NCI-H82 treated with DMSO at 0.1 percent for 48 hours (cell line): ENCODE measurements around the gene FAAP20.
"Not testable (repeated sequence)": the region's sequence is repeated elsewhere in the genome, so short reads cannot be mapped to it uniquely, and the experiment has no call there.

ENCODE experiments used
- DNase-seq: peaks from one replicate; lab custom pipeline; 2025; ENCODE audit not compliant: unreplicated experiment; lab: John Stamatoyannopoulos, UW

The FAAP20 gene

DNA sequence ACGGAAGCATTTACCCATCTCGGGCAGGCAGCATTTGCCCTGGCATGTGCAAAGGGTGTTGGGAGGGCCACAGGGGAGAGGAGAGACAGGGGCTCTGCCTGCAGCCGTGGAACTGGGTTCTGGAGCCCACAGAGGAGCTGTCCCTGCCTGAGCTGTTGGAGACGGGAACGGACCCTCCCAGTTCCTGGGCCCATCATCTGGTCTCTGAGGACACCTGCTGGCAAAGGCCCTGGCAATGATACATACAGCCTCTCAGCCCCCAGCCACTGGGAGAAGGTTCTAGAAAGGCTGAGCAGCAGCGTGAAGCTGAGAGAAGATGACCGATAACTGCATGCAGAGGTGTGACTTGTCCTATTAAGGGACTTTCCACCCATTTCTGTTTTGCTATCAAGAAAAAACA, 31.4 kb downstream of the FAAP20 start:
- no peak for DNase-seq

DNA sequence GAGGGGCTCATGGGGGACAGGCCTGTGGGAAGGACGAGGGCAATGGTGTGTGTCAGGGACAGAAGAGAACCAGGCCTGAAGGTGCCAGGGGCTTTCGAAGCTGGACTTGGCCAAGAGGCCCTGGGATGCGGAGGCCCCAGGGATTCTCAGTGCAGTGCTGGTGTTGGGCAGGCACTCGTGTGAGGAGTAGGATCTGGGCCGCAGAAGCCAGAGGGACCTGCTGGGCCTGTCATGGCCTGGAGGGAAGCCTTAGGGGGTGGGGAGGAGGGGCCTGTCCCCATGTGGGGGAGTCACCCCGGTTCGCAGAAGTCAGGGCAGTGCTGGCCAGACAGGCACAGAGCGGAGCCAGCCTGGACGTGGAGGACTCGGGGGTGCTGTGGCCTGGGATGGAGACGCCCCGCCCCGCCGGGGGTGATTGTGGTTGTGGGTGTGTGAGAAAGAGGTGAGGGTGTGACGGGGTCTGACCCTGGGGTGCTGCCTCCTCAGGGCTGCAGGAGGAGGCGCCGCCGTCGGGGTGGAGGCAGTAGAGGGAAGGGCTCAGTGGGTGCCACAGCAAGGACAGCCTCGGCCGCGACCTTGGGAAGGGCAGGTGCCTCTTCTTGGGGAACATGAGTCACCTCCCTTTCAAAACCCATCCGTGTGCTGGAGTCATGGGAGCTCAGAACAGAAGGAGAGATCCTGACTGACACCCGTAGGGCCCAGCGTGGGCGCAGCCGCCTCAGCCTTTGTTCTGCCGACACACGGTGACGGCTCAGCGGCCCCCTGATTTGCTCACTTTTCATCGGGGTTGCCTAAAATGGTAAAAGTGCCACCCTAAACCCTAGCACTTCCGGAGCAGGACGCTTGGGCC, 33.9 kb downstream of the FAAP20 start:
- DNase-seq: no peak

DNA sequence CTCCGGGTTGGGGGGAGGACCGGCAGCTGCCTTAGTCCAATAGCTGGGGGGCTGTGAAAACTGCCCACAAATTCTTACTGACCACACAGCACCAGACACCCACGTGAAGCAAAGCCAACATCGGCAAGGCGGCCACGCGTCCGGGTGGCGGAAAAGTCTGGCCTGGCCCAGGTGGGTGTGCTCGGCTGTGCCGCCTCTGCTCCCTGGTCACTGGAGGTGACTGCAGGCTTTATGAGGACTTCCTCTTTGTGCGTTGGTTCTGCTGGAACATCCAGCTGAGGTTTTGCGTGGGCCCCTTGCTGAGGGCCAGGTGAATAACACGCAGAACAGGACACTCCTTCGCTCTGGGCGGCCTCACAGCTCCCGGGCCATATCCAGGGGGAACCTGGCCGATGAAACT, 35.4 kb downstream of the FAAP20 start:
- no peak for DNase-seq

DNA sequence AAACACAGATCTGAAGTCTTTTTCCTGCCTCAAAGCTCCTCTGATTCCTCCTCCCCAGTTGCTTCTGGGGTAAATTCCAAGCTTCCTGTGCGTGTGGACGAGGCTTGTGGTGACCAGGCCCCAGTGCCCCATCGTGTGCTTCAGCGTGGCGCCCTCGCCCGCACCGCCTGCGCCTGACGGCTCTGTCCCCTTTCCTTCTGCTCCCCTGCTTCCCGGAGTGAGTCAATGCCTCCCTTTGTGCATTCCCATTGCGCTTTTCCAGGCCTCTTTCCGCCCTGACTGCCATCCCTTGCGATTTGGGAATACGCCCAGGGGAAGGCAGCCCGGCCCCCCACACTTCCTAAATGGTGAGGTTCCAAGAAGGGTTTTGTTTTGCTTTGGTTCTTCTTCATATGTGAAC, 36.3 kb downstream of the FAAP20 start:
- no peak for DNase-seq

DNA sequence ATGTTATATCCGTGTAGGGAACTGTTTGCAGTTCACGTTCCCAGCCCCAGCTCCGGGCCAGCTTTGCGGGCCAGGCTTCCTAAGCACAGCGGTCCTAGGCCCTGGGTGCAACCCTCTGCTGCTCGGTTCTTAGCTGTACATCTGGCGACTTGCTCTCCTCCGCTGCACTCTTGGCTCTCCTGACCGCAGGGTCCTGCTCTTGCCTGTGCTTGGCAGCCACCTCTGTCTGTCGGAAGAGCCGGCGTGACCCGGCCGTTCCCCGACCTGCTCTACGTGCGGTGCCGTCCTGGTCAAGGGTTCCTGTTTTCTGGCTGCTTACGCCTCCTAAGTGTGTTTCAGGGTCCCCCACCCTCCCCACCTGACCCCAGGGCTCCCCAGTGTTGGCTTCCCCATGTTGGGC, 36.7 kb downstream of the FAAP20 start:
- DNase-seq: no peak

DNA sequence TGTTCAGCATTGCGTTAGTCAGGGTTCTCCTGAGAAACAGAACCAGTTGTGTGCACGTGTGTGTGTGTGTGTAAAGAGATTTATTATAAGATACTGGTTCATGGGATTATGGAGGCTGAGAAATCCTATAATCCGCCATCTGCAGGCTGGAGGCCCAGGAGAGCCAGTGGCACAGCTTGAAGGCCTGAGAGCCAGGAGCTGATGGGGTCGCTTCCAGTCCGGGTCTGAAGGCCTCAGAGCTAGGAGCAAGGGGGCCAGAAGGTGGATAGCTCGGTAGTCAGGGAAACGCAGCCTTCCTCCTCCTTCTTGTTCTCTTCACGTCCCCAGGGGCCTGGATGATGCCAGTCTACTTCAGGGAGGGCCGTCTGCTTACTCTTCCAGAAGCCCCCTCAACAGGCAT, 37.7 kb downstream of the FAAP20 start:
- DNase-seq: peak; percentile 94

DNA sequence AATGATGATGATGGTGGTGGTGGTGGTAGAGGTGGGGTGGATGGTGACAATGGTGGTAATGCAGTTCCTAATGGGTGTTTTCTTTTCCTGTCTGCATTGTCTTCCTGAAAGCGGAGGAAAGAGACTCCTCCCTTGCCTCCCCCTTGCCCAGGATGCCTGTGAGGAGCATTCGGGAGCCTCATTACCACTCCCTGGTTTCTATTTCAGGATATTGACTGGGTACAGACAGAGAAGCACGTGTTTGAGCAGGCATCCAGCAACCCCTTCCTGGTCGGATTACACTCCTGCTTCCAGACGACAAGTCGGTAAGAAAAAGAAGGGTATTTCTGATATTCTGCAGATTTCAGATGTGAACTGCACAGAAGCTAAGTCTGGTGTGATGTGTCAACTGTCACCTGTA, 38.8 kb downstream of the FAAP20 start:
- DNase-seq: no peak

DNA sequence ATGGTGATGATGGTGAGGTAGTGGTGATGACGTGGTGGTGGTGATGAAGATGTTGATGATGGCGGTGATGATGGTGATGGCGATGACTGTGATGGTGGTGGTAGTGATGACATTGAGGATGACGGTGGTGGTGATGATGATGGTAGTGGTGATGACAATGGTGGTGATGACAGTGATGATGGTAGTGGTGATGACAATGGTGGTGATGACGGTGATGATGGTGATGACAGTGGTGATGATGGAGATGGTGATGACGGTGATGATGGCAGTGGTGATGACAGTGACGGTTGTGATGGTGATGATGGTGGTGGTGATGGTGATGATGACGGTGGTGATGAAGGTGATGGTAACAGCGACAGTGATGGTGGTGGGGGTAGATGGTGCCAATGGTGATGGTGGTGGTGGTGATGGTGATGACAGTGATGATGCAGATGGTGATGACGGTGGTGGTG, 39.4 kb downstream of the FAAP20 start:
- DNase-seq: no peak

DNA sequence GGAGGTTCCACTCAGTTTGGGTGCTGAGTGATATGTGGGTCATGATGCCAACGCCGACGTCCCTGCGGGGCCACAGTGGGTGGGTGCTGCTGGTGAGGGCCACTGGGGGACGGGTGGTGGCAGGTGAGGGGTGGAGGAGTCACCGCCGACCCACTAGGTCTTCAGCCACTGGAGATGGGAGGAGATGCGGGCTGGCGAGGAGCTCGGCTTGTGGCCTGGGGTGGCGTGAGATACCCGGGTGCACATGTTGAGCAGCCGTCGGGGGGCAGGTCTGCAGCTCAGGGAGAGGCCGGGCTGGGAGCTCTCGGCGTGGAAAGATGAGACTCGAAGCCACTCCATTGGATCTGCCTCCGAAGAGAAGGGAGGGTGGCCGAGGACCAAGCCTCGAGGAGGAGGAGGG, 40.5 kb downstream of the FAAP20 start:
- no peak for DNase-seq

DNA sequence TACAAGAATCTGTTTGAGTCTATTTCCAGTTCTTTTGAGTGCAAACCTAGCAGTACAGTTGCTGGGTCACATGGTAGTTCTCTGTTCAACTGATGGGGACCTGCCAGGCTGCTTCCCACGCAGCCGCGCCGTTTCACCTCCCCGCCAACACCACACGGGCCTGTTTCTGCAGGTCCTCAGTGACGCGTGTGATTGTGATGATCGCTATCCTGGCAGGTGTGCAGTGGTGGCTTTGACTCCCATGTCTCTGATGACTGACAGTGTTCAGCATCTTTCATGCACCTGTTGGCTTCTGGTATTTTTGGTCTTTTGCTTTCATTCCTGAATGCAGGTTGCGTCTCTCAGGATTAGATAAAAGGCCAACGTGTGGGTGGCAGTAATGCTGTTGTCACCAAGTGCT, 41.6 kb downstream of the FAAP20 start:
- DNase-seq: no peak

DNA sequence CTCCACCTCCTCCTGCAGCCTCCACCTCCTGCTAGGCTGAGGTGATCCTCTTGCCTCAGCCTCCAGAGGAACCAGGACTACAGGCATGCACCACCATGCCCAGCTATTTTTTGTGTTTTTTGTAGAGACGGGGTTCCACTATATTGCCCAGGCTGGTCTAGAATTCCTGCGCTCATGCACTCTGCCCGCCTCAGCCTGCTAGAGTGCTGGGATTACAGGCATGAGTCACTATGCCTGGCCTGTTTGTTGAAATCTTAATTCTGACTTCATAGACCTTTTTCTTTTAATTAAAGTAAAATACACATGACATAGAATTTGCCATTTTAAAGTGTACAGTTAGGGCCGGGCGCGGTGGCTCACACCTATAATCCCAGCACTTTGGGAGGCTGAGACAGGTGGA, 42.7 kb downstream of the FAAP20 start:
- DNase-seq: no peak

DNA sequence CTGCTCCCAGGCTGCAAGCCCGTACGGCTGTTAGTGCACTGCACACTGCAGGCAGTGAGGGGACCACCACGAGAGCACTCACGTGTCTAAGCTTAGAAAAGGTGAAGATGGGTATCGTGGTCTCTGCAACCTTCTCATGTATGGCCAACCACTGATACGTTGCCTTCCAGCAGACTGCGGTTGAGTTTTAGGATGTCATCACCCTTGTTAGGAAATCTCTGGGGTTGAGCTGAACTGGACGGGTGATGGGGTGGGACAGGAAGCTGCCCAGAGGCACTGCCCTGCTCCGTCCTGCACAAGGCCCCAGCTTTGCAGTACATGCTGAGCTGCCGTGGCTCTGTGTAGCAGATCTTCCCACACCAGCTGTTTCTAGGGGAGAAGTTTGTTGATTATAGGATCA, 43.3 kb downstream of the FAAP20 start:
- DNase-seq: no peak

DNA sequence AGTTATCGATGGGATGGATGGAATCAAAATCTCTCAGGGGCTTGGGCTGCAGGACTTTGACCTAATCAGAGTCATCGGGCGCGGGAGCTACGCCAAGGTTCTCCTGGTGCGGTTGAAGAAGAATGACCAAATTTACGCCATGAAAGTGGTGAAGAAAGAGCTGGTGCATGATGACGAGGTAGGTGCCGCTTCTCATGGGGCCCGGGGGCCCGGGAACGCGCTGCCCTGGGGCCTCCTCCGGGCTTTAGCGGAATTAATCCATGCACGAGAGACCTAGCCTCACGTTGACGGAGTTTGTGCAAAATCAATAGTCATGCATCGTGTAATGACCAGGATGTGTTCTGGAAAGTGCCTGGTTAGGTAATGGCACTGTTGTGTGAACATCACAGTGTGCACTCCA, 43.8 kb downstream of the FAAP20 start:
- no peak for DNase-seq

DNA sequence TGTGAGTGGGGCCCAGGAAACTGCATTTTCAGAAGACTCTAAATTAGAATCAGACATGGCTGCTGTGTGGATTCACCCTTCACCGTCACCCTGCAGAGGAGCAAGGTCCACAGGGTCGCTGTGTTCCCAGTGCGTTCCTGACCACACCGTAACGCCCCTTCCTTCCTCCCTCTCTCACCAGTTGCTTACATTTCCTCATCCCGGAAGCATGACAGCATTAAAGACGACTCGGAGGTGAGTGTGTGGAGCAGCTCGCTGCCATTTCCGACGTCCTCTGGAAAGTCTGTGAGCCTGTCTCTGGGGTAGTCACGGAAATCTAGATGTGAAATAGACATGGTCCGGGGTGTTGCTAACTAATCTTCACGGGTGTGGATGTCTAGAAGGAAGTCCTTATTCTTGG, 45.9 kb downstream of the FAAP20 start:
- DNase-seq: no peak

DNA sequence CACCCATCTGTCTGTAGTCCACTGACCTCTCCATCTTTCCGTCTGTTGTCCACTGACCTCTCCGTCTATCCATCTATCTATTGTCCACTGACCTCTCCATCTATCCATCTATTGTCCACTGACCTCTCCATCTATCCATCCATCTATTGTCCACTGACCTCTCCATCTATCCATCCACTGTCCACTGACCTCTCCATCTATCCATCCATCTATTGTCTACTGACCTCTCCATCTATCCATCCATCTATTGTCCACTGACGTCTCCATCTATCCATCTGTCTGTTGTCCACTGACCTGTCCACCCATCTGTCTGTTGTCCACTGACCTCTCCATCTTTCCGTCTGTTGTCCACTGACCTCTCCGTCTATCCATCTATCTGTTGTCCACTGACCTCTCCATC, 46.7 kb downstream of the FAAP20 start:
- not testable (repeated sequence) for DNase-seq

DNA sequence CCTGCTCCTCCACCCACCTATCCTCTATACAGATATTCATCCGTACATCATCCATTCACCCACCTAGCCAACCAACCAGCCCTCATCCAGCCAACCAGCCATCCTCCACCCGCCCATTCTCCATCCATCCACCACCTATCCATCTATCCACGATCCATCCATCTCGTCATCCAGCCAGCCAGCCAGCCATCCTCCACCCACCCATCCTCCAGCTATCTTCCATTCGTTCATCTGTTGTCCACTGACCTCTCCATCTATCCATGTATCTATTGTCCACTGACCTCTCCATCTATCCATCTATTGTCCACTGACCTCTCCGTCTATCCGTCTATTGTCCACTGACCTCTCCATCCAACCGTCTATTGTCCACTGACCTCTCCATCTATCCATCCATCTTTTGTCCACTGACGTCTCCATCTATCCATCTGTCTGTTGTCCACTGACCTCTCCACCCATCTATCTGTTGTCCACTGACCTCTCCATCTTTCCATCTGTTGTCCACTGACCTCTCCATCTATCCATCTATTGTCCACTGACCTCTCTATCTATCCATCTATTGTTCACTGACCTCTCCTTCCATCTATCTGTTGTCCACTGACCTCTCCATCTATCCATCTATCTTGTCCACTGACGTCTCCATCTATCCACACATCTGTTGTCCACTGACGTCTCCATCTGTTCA, 47.6 kb downstream of the FAAP20 start:
- DNase-seq: no peak

DNA sequence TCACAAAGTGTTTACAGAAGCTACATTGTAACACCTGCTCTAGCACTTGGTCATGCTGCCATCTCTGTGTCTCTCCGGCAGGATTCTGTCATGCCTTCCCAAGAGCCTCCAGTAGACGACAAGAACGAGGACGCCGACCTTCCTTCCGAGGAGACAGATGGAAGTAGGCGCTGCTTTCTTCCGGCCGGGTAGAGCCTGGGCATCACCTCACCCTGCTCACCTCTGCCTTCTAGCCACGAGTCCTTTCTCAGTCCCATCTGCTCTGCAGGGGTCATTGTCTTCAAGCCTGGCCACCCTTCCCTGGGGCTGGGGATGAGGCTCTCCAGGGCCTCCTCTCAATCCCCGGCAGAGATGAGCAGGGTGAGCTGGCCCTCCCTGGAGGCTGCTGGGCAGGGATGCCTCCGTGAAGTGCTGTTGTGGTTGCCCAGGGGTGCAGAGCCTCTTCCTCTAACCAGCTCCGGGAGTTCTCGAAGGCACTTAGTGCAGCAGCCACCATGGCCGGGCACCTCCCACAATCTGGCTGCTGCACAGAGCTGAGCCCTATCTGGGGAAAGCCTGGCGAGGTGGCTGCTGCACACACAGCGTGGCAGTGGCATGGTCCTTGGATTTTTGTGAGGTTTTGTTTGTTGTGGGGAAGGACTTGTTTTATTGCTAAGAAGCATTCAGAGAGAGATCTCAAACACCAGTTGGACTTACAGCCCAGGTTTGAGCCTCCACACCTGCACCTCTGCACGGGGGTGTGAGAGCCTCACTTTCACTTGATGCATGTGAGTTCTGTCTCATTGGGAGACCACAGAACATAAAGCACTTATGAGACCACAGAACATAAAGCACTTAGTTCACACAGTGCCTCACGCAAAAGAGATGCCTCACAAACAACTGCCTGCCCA, 48.4 kb downstream of the FAAP20 start:
- no peak for DNase-seq

DNA sequence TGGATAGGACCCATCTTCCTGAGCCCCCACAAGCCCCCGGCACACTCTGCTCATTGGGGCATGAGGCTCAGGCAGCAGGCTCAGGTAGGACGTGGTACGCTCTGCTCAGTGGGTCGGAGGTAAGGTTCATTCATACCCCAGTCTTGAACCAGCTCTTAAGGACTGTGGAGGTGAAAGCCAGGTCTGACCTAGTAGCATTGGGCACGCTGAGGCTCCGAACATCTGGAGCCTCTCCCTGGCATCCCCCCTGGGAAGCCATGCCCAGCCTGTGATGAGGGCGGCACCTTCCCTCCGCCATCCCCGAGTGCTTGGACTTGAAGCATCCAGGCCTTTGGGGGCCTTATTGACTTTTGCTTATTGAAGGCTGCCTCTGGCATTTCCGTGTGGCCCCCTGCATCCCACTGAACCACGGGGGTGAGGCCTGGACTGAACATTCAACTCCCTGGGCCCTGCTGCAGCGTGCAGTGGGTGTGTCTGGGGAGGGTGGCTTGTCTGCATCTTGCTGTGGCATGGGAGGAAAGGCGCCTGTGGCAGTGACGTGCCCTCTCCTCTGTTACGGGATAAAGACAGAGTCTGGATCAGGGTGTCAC, 50.0 kb downstream of the FAAP20 start:
- no peak for DNase-seq

DNA sequence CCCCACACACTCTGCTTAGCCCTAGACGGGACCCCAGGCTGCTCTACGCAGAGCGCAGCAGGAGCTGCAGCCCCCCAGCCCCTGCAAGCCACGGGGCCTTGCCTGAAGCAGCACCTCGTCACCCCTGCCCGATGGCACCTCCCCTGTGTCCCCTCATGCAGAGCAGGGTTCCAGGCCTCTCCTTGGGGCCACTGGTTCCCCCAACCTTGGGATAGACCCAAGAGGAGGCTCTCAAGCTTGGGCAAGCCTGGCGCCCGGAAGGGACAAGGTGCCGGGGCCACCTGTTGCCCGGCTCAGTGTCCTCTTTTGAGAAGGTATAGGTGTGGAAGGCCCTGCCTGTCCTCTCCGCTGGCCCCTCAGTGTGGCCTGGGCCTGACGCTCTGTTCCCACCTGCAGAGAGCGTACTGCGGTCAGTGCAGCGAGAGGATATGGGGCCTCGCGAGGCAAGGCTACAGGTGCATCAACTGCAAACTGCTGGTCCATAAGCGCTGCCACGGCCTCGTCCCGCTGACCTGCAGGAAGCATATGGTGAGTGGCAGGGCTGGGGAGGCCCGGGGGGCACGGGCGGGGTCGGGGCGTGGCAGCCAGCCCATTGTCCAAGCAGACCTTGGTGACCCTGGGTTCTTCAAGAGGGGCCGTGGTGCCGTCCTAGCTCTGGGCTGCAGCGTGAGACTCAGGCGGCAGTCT, 50.6 kb downstream of the FAAP20 start:
- DNase-seq: no peak

DNA sequence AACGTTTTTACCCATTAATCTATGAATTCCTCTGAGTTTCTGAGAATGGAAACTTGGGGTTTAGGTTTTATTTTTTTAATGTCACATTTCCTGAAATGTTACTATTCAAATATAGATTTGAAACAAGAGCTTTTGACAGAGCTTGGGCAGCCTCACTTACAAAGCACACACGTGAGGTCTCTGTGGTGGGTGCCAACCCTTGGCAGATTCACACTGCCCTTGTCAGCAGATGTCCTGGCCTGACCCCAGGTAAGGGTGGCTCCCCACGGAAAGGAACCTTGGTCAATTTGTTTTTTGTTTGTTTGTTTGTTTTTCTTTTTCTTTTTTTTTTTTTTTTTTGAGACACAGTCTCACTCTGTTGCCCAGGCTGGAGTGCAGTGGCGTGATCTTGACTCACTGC, 53.5 kb downstream of the FAAP20 start:
- DNase-seq: no peak
